K562 (cell line): Measurements from ENCODE around the gene PRCC. TPM values are rescaled to one million over a fixed set of nuclear protein-coding genes. Genes with fewer than 3 reads are reported as not detected.

ENCODE experiments used
- ARID2 ChIP-seq: fragments of 450-650 bp; IDR thresholded peaks from 2 replicates; pipeline ENCODE4 v1.6.1; 2017; ENCODE audit warnings: antibody characterized with exemption, mild to moderate bottlenecking
- ASH1L ChIP-seq: fragments of 450-650 bp; IDR thresholded peaks from 2 replicates; pipeline ENCODE4 v1.6.1; 2018; ENCODE audit warnings: borderline replicate concordance, mild to moderate bottlenecking, low read depth; ENCODE audit not compliant: partially characterized antibody
- CC2D1A ChIP-seq: fragments of 450-650 bp; IDR thresholded peaks from 2 replicates; pipeline ENCODE4 v1.6.1; 2017; ENCODE audit warnings: mild to moderate bottlenecking
- CEBPB ChIP-seq: fragments of 450-650 bp; IDR thresholded peaks from 2 replicates; pipeline ENCODE4 v1.6.1; 2016; ENCODE audit warnings: missing genetic modification characterization, missing compliant biosample characterization
- EP300 ChIP-seq: IDR thresholded peaks from 2 replicates; pipeline ENCODE4 v1.6.1; 2012; ENCODE audit warnings: low read length, improper control_type of control experiment
- FUS ChIP-seq: fragments of 200-400 bp; formaldehyde crosslinking; optimal IDR thresholded peaks from 2 replicates; pipeline ENCODE3; 2017; ENCODE audit warnings: low read depth, low read length
- HCFC1 ChIP-seq: IDR thresholded peaks from 2 replicates; pipeline ENCODE4 v1.6.1; 2012; ENCODE audit warnings: low read depth, low read length, improper control_type of control experiment
- HMG20B ChIP-seq: fragments of 250-450 bp; sonication (Bioruptor Pico); IDR thresholded peaks from 2 replicates; pipeline ENCODE4 v1.5.0; 2021; ENCODE audit warnings: mild to moderate bottlenecking
- MYNN ChIP-seq, 2 experiments: sonication (generic); formaldehyde crosslinking in 1 of 2; IDR thresholded peaks; 2 replicates each; pipeline versions ENCODE4 v1.5.0 to v1.6.1; 2016 to 2020; ENCODE audit warnings: antibody characterized with exemption in 1 of 2, missing genetic modification reagents in 1 of 2
- PYGO2 ChIP-seq: fragments of 450-650 bp; IDR thresholded peaks from 2 replicates; pipeline ENCODE4 v1.6.1; 2016; ENCODE audit warnings: mild to moderate bottlenecking, missing genetic modification characterization, moderate library complexity, missing compliant biosample characterization
- SIN3A ChIP-seq, 2 experiments: fragments of 150-350 bp in 1 of 2; IDR thresholded peaks; 2 replicates each; pipeline ENCODE4 v1.6.1; 2011 to 2016; ENCODE audit warnings: borderline replicate concordance in 2 of 2, low read depth in 2 of 2, low read length in 2 of 2, mild to moderate bottlenecking in 2 of 2, moderate library complexity in 2 of 2; ENCODE audit not compliant: control insufficient read depth in 1 of 2
- TARDBP ChIP-seq: fragments of 450-650 bp; IDR thresholded peaks from 2 replicates; pipeline ENCODE4 v1.6.1; 2016
- ZBTB8A ChIP-seq: fragments of 450-650 bp; IDR thresholded peaks from 2 replicates; pipeline ENCODE4 v1.6.1; 2018; ENCODE audit warnings: mild to moderate bottlenecking, moderate library complexity; ENCODE audit not compliant: partially characterized antibody
- ZNF143 ChIP-seq: sonication (generic); formaldehyde crosslinking; IDR thresholded peaks from 2 replicates; pipeline ENCODE4 v1.9.0; 2022; ENCODE audit warnings: mild to moderate bottlenecking, missing genetic modification reagents
- ZNF232 ChIP-seq: sonication (generic); formaldehyde crosslinking; IDR thresholded peaks from 2 replicates; pipeline ENCODE4 v1.8.0; 2022; ENCODE audit warnings: mild to moderate bottlenecking, missing genetic modification reagents
- ZNF668 ChIP-seq: fragments of 250-450 bp; sonication (Bioruptor Pico); IDR thresholded peaks from 2 replicates; pipeline ENCODE4 v1.8.0; 2022; ENCODE audit warnings: mild to moderate bottlenecking, inconsistent platforms
- polyA plus RNA-seq, 8 experiments: library from polyadenylated mRNA; depleted of rRNA in 4 of 8; stranded (reverse) in 5 of 8; unstranded in 3 of 8; fragments of >200 nt; fragmentation: Nextera tagmentation in 2 of 8; fragmentation: Illumina TruSeq in 1 of 8; extraction: Ambion mirVana in 2 of 8; extraction: Trizol in 1 of 8; gene quantifications; 2 replicates each; pipeline versions ENCODE4 v1.2.1 to v1.2.3, GENCODE V29; 2011 to 2014; ENCODE audit warnings: inconsistent platforms in 1 of 8, missing spikeins in 1 of 8
- total RNA-seq, 7 experiments: library from RNA; depleted of rRNA in 6 of 7; stranded (reverse); fragments of >200 nt in 6 of 7; fragmentation: Illumina TruSeq in 2 of 7; extraction: Trizol in 2 of 7; gene quantifications; 2 replicates each; pipeline versions ENCODE4 v1.2.1 to v1.2.3, GENCODE V29; 2011 to 2021; ENCODE audit warnings: low replicate concordance in 1 of 7
- TF ChIP-seq, protein P1 (sequence below): fragments of 450-650 bp; IDR thresholded peaks from 2 replicates; pipeline ENCODE4 v1.7.1; 2018; ENCODE audit warnings: mild to moderate bottlenecking, low read depth; ENCODE audit not compliant: partially characterized antibody
- TF ChIP-seq, protein P2 (sequence below): fragments of 450-650 bp; formaldehyde crosslinking; IDR thresholded peaks from 2 replicates; pipeline ENCODE4 v1.4.0; 2022; ENCODE audit warnings: missing genetic modification characterization
- TF ChIP-seq, protein P3 (sequence below): fragments of 450-650 bp; IDR thresholded peaks from 2 replicates; pipeline ENCODE4 v1.7.0; 2016; ENCODE audit warnings: borderline replicate concordance
- TF ChIP-seq, protein P4 (sequence below): fragments of 200-800 bp; sonication (Bioruptor generic); IDR thresholded peaks from 2 replicates; pipeline ENCODE4 v1.6.1; 2017; ENCODE audit warnings: missing genetic modification characterization, missing compliant biosample characterization
- TF ChIP-seq, protein P5 (sequence below), 2 experiments: fragments of 250-450 bp in 1 of 2; fragments of 450-650 bp in 1 of 2; sonication (Bioruptor Pico) in 1 of 2; IDR thresholded peaks; 2 replicates each; pipeline versions ENCODE4 v1.6.1 to v1.8.0; 2016 to 2021; ENCODE audit warnings: mild to moderate bottlenecking in 2 of 2, moderate library complexity in 2 of 2, missing compliant biosample characterization in 1 of 2, missing genetic modification characterization in 1 of 2

PRCC gene
- total and polyA plus RNA-seq, 9 of the 15 experiments (the other 6 are each of a cell fraction or from before 2014, with no cell fraction given), result 23.9 to 201 (median 41.1) TPM

DNA sequence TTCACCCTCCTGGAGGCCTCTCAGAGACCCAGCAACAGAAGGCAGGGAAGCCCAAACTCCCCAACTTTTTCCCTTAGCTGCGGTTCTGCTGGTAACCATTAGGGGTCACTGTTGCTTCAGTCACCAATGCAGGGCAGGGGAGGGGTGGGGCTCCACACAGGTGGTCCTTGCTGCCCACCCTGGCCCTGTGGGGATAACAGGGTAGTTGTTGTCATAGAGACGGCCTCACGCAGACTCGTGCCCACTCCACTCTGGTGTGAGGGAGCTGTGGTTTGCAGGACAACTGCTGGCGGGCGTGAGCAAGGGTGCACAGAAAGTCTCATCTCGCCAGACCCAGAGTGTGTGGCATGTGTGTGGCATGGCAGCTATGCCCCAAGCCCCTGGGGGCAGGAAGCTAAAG lies 71.6 kb downstream of the PRCC start (continued):
- TF ChIP-seq ZNF143 (CRISPR knock-in tag), result no peak
- TF ChIP-seq, protein P1, sequence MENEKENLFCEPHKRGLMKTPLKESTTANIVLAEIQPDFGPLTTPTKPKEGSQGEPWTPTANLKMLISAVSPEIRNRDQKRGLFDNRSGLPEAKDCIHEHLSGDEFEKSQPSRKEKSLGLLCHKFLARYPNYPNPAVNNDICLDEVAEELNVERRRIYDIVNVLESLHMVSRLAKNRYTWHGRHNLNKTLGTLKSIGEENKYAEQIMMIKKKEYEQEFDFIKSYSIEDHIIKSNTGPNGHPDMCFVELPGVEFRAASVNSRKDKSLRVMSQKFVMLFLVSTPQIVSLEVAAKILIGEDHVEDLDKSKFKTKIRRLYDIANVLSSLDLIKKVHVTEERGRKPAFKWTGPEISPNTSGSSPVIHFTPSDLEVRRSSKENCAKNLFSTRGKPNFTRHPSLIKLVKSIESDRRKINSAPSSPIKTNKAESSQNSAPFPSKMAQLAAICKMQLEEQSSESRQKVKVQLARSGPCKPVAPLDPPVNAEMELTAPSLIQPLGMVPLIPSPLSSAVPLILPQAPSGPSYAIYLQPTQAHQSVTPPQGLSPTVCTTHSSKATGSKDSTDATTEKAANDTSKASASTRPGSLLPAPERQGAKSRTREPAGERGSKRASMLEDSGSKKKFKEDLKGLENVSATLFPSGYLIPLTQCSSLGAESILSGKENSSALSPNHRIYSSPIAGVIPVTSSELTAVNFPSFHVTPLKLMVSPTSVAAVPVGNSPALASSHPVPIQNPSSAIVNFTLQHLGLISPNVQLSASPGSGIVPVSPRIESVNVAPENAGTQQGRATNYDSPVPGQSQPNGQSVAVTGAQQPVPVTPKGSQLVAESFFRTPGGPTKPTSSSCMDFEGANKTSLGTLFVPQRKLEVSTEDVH, result no peak
- 0 out of 2 replicates have a peak, but pooled peaks have one; percentile 40 for TF ChIP-seq TARDBP
- no peak for TF ChIP-seq EP300
- no peak for TF ChIP-seq ZNF668 (CRISPR knock-in tag)
- TF ChIP-seq CC2D1A, result peak; percentile 83
- TF ChIP-seq, protein P2, sequence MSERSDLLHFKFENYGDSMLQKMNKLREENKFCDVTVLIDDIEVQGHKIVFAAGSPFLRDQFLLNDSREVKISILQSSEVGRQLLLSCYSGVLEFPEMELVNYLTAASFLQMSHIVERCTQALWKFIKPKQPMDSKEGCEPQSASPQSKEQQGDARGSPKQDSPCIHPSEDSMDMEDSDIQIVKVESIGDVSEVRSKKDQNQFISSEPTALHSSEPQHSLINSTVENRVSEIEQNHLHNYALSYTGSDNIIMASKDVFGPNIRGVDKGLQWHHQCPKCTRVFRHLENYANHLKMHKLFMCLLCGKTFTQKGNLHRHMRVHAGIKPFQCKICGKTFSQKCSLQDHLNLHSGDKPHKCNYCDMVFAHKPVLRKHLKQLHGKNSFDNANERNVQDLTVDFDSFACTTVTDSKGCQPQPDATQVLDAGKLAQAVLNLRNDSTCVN (CRISPR knock-in tag), result no peak
- no peak for TF ChIP-seq ZNF232 (CRISPR knock-in tag)
- no peak for TF ChIP-seq CEBPB (tag)
- no peak for TF ChIP-seq FUS
- no peak for TF ChIP-seq ASH1L
- TF ChIP-seq, protein P3, sequence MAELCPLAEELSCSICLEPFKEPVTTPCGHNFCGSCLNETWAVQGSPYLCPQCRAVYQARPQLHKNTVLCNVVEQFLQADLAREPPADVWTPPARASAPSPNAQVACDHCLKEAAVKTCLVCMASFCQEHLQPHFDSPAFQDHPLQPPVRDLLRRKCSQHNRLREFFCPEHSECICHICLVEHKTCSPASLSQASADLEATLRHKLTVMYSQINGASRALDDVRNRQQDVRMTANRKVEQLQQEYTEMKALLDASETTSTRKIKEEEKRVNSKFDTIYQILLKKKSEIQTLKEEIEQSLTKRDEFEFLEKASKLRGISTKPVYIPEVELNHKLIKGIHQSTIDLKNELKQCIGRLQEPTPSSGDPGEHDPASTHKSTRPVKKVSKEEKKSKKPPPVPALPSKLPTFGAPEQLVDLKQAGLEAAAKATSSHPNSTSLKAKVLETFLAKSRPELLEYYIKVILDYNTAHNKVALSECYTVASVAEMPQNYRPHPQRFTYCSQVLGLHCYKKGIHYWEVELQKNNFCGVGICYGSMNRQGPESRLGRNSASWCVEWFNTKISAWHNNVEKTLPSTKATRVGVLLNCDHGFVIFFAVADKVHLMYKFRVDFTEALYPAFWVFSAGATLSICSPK, result no peak
- no peak for TF ChIP-seq PYGO2
- 0 out of 2 replicates have a peak, but pooled peaks have one; percentile 25 for TF ChIP-seq ARID2
- TF ChIP-seq, protein P4, sequence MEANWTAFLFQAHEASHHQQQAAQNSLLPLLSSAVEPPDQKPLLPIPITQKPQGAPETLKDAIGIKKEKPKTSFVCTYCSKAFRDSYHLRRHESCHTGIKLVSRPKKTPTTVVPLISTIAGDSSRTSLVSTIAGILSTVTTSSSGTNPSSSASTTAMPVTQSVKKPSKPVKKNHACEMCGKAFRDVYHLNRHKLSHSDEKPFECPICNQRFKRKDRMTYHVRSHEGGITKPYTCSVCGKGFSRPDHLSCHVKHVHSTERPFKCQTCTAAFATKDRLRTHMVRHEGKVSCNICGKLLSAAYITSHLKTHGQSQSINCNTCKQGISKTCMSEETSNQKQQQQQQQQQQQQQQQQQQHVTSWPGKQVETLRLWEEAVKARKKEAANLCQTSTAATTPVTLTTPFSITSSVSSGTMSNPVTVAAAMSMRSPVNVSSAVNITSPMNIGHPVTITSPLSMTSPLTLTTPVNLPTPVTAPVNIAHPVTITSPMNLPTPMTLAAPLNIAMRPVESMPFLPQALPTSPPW, result peak; percentile 68
- no peak for TF ChIP-seq ZBTB8A
- TF ChIP-seq, protein P5, sequence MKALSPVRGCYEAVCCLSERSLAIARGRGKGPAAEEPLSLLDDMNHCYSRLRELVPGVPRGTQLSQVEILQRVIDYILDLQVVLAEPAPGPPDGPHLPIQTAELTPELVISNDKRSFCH (CRISPR knock-in tag; IDR thresholded peaks at IDR 0.05), result no peak
- TF ChIP-seq, protein P5 (tag; IDR thresholded peaks at IDR 0.05), result no peak
- peak; percentile 35; the same call in 1 of the 2 replicates for TF ChIP-seq MYNN (IDR thresholded peaks at IDR 0.05)
- no peak for TF ChIP-seq MYNN (CRISPR knock-in tag; IDR thresholded peaks at IDR 0.05)
- no peak for TF ChIP-seq SIN3A (IDR thresholded peaks at IDR 0.05; ENCODE audit: borderline replicate concordance in 2 of 2, control insufficient read depth in 1 of 2, low read depth in 2 of 2, low read length in 2 of 2)
- TF ChIP-seq HCFC1, result no peak
- TF ChIP-seq HMG20B (CRISPR knock-in tag), result no peak
